A673 (cell line): ENCODE measurements around the gene UBE3B. TPM values are rescaled to one million over a fixed set of nuclear protein-coding genes. Genes with fewer than 3 reads are reported as not detected.

Source experiments
- BruUV-seq: library from RNA; stranded (reverse); fragments of 400-500 nt; replicated peaks from 2 replicates; lab custom pipeline; 2021; lab: Mats Ljungman, UMichigan
- CTCF ChIA-PET: fragments of 300-600 bp; sonication (Branson Sonifier 250); formaldehyde crosslinking; loops from one replicate; lab custom pipeline; 2022; ENCODE audit warnings: antibody characterized with exemption; lab: Charles Lee
- POLR2A ChIA-PET: fragments of 300-600 bp; sonication (Branson Sonifier 250); formaldehyde crosslinking; loops from one replicate; lab custom pipeline; 2022; ENCODE audit warnings: antibody characterized with exemption; ENCODE audit not compliant: low non-redundant PET; lab: Charles Lee
- DNase-seq: peaks from one replicate; pipeline ENCODE4 v3.0.0-alpha.2; 2015; ENCODE audit warnings: low spot score
- H3K27ac ChIP-seq: fragments of 200-600 bp; sonication (generic); 2 replicates; pipeline ENCODE4 v1.5.1; 2016; ENCODE audit warnings: mixed run types, low read depth, mild to moderate bottlenecking, mixed read lengths, antibody characterized with exemption, low read length; ENCODE audit not compliant: poor library complexity, severe bottlenecking
- H3K27me3 ChIP-seq: fragments of 200-600 bp; sonication (generic); replicated peaks from 2 replicates; pipeline ENCODE4 v1.6.1; 2017; ENCODE audit warnings: mixed run types, low read depth, mild to moderate bottlenecking, mixed read lengths, antibody characterized with exemption, low read length; ENCODE audit not compliant: insufficient read depth, poor library complexity
- H3K36me3 ChIP-seq: fragments of 200-600 bp; sonication (generic); 2 replicates; pipeline ENCODE4 v1.6.1; 2016; ENCODE audit warnings: mixed run types, mild to moderate bottlenecking, mixed read lengths, antibody characterized with exemption, low read length; ENCODE audit not compliant: insufficient read depth, poor library complexity, severe bottlenecking
- H3K4me1 ChIP-seq: fragments of 200-600 bp; sonication (generic); 2 replicates; pipeline ENCODE4 v1.6.1; 2017; ENCODE audit warnings: mixed run types, mild to moderate bottlenecking, mixed read lengths, antibody characterized with exemption, low read length; ENCODE audit not compliant: insufficient read depth, poor library complexity, severe bottlenecking
- H3K4me3 ChIP-seq: fragments of 200-600 bp; sonication (generic); 2 replicates; pipeline ENCODE4 v1.5.1; 2016; ENCODE audit warnings: low read depth, mixed run types, mild to moderate bottlenecking, mixed read lengths, low read length; ENCODE audit not compliant: poor library complexity, severe bottlenecking
- H3K9me3 ChIP-seq: fragments of 200-600 bp; sonication (generic); 2 replicates; pipeline ENCODE4 v1.6.1; 2016; ENCODE audit warnings: mixed run types, low read depth, mild to moderate bottlenecking, mixed read lengths, antibody characterized with exemption, low read length; ENCODE audit not compliant: poor library complexity, severe bottlenecking
- CTCF ChIP-seq: fragments of 300-800, 200-600 bp; sonication (generic); conservative IDR thresholded peaks from 2 replicates; pipeline ENCODE4 v1.5.1; 2017; ENCODE audit warnings: low read depth, mild to moderate bottlenecking, antibody characterized with exemption, low read length, moderate library complexity, mixed read lengths
- EZH2 ChIP-seq: fragments of 200-600 bp; sonication (generic); IDR thresholded peaks from 2 replicates; pipeline ENCODE4 v1.6.1; 2017; ENCODE audit warnings: borderline replicate concordance, low read depth, mild to moderate bottlenecking, mixed read lengths, antibody characterized with exemption, low read length; ENCODE audit not compliant: poor library complexity, severe bottlenecking
- intact Hi-C: fragments of 100-400 bp; cut with micrococcal nuclease; formaldehyde crosslinking; loops from one replicate; pipeline ENCODE4 v1.10.0; 2022; ENCODE audit not compliant: unreplicated experiment
- total RNA-seq: library from RNA; stranded (reverse); gene quantifications from 2 replicates; pipeline ENCODE4 v1.2.3, GENCODE V29; 2021

UBE3B gene
- total RNA-seq, 1 experiment from 2014 or later = 29.2 TPM

- TF ChIP-seq EZH2 (no peak), CTCF (no peak)
- ChIA-PET CTCF (no interaction called here), POLR2A (no interaction called here)
- DNase-seq = no peak
- BruUV-seq = no TSS peak
- no peaks in the 10 kb centered on the region for H3K27me3 ChIP-seq
- H3K36me3 ChIP-seq = peaks cover 7% of the 10 kb centered on the region
- H3K4me1 ChIP-seq = no peaks in the 10 kb centered on the region
- no peaks in the 10 kb centered on the region for H3K9me3 ChIP-seq
- no peak overlapping the region for H3K27ac ChIP-seq
- intact Hi-C loops = no loop called here
- no peak overlapping the region for H3K4me3 ChIP-seq
These were observed 17.6 kb downstream of the UBE3B start for GRCh38 chr12:109495012-109495411.

GRCh38 chr12:109496306-109496705 is 18.9 kb downstream of the UBE3B start:
- no peak for DNase-seq
- H3K4me1 ChIP-seq = no peaks in the 10 kb centered on the region
- H3K27ac ChIP-seq = no peak overlapping the region
- ChIA-PET POLR2A (no interaction called here), CTCF (no interaction called here)
- no peaks in the 10 kb centered on the region for H3K9me3 ChIP-seq
- TF ChIP-seq CTCF = no peak
- TF ChIP-seq EZH2 = no peak
- intact Hi-C loops = no loop called here
- no peak overlapping the region for H3K4me3 ChIP-seq
- H3K27me3 ChIP-seq = no peaks in the 10 kb centered on the region
- no TSS peak for BruUV-seq
- H3K36me3 ChIP-seq = peaks cover 4% of the 10 kb centered on the region

GRCh38 chr12:109497675-109498074 is 20.2 kb downstream of the UBE3B start:
- Histone ChIP-seq H3K27ac (no peak overlapping the region), H3K4me3 (no peak overlapping the region), H3K36me3 (no peaks in the 10 kb centered on the region), H3K4me1 (no peaks in the 10 kb centered on the region), H3K9me3 (no peaks in the 10 kb centered on the region), H3K27me3 (no peaks in the 10 kb centered on the region)
- CTCF ChIA-PET = no interaction called here
- no TSS peak for BruUV-seq
- no peak for DNase-seq
- POLR2A ChIA-PET = no interaction called here
- intact Hi-C loops = no loop called here
- no peak for TF ChIP-seq EZH2
- no peak for TF ChIP-seq CTCF
